Measurements from ENCODE around the gene DBT.
"Not testable (repeated sequence)": the region's sequence is repeated elsewhere in the genome, so short reads cannot be mapped to it uniquely, and the experiment has no call there.

GRCh38 chr1:100256273-100256672 lies 6.6 kb upstream of the DBT start:
- not testable (repeated sequence) for TF ChIP-seq CTCF (conservative IDR thresholded peaks at IDR 0.05); ZFX (IDR thresholded peaks at IDR 0.05)
